HG03354 (cell line): ENCODE results near the gene GAPVD1.

Source experiments
- ATAC-seq: cut with Tn5 transposase; IDR thresholded peaks from one replicate; pipeline ENCODE4 v1.9.1; 2021; ENCODE audit warnings: mild to moderate bottlenecking; ENCODE audit not compliant: unreplicated experiment, poor library complexity, severe bottlenecking

Gene GAPVD1

GRCh38 chr9:125415583-125416460, 154.2 kb downstream of the GAPVD1 start:
- ATAC-seq: no peak

GRCh38 chr9:125416517-125416916, 154.9 kb downstream of the GAPVD1 start:
- no peak for ATAC-seq
